Measurements from ENCODE around the gene DPEP2.
"Not testable (repeated sequence)": the region's sequence is repeated elsewhere in the genome, so short reads cannot be mapped to it uniquely, and the experiment has no call there.

DPEP2 gene

DNA sequence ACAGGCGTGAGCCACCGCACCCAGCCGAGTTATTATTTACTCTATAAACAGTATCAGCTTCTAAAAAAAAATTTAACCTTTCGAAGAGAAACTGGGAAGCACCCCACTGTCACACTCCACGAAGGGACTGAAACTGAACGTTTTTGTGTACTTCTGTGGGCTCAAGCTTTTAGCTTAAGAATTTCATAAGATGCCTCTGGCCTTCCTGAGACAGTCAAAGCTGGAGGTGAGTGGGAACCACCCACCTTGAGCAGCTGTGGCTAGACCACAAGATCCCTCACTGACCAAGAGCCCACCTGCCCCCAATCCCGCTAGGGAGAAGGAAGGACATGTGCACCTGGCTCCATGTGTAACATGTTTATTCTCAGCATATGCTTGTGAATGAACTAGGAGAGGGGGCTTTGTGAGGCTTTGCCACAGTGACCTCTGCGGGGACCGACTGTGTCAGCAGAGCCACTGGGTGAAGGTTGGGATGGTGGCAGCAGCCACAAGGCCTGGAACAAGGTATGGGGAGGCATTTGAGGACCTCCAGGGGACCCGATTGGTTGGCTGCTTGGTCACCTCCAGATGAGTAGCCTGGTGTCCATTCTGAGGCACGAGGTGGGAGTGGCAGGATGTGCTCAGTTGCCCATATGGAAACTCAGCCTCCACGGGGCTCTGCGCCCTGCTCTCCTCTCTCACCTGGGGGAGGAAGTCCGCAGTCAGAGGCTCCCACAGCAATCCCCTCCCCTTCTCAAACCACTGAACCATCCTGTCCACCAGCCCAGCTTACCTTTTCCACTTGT, 23.8 kb downstream of the DPEP2 start:
- DNase-seq: no peak

DNA sequence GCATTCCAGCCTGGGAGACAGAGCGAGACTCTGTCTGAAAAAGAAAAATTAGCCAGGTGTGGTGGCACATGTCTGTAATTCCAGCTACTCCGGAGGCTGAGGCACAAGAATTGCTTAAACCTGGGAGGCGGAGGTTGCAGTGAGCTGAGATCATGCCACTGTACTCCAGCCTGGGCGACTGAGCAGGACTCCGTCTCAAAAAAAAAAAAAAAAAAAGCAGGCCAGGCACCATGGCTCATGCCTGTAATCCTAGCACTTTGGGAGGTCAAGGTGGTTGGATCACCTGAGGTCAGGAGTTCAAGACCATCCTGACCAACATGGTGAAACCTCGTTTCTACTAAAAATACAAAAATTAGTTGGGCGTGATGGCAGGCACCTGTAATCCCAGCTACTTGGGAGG, 27.0 kb downstream of the DPEP2 start:
- DNase-seq: not testable (repeated sequence)

DNA sequence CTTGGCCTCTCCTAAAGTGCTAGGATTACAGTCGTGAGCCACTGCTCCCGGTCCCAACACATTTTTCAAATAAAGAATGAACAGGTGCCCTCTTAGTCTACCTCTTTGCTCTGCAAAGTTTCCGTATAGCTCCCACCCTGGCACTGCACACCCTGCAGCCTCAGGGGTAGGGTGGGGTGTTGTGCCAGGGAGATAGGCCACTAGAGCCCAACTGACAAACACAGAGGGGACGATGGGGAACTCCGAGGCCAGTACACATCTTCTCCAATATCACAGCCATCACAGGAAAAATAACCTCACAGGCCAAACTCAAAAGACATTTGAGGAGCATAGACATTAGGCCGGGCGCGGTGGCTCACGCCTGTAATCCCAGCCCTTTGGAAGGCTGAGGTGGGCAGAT, 28.2 kb downstream of the DPEP2 start:
- DNase-seq: no peak

DNA sequence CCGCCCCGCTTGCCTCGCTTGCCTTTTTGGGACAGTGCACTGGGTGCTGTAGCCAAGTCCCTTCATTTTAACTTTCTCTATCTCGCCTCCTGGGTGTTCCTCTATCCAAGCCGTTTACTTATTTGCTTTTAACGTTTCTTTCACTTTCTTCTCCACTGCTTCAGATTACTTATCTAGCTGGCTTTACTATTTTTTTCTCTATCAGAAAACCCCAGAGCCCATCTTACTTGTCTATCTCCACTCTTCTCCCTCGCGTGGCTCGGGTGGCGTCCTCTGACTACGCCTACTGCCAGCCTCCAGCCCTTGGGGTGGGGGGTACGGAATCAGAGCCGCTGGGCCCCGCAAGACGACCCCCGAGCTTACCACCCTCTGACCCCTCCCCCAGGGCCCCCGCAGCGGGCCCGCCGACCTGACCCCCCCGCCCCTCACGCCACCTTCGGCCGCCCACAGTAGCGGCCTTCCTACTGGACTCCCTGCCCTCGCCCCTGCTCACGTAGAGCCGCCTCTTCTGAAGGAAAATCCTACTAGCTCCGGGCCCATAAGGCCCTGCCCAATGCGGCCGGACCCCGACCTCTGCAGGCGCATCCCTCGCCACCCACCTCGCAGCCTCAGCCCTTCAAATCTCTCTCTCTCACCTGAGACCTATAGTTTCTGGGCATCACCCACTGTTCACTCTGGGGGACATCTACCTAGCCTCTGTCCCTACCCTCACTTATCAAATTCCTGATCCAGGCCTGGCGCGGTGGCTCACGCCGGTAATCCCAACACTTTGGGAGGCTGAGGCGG, 29.8 kb downstream of the DPEP2 start:
- DNase-seq: no peak

DNA sequence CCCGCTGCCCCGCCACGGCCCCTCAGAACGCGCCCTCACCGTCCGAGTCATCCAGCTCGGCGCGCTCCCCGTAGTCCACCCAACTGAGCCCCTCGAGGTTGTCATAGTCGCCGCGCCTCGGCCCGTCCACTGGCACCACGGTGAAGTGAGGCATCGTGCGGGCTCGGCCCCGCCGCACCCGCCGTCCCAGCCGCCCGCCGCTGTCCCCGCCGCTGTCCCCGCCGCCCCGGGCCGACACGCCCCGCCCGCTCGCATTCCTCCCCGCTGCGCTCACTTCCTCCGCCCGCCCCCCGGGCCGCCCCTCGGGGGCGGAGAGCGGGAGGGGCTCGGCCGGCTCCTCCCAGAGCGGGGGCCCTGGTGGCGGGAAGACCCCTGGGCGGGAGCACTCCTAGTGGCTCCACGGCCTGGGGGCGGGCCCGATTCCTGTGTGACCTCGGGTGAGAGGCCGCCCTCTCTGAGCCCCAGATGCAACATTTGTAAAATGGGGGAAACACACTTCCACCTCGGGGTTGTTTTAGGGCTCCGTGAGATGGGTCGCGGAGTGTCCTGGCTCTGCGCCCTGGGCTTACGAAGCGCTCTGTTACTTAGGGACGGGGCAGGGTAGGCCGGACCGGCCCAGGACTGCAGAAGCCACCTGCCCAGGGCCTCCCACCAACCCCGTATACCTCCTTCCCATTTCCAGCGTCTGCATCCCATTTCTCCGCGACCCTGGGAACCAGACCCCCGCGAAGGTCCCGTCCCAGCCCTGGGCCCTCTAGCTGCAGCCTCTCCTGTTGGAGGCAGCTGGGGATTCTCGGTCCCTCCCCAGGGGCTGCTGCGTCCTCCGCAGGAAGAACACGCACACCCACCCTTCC, 30.7 kb downstream of the DPEP2 start, which contains the start of gene SLC12A4:
Gene SLC12A4, minus strand, starts transcription at position 238 of the 854 bp plus-strand sequence. Its CDS starts 84 bp downstream, at position 154.
- peak; percentile 75 for DNase-seq

DNA sequence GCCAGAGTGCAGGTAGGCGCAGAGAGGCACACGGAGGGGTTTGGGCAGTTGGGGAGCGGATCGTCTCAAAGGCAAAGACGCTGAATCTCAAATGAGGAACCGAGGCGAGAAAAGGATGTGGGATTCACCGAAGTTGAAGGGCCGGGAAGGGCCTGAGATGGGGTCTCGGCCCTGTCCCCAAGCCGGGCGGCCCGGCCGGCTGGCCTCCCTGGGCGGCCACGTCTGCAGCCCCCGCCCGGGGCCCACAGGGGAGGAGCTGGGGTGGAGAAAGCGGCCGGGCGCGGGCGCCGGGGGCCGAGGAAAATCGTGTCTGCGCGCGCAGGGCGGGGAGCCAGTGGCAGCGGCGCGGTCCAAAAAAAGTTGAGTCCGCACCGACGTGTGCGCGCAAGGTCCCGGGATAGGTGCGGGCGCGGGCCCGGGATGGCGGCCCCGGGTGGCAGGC, 31.3 kb downstream of the DPEP2 start:
- DNase-seq: no peak

DNA sequence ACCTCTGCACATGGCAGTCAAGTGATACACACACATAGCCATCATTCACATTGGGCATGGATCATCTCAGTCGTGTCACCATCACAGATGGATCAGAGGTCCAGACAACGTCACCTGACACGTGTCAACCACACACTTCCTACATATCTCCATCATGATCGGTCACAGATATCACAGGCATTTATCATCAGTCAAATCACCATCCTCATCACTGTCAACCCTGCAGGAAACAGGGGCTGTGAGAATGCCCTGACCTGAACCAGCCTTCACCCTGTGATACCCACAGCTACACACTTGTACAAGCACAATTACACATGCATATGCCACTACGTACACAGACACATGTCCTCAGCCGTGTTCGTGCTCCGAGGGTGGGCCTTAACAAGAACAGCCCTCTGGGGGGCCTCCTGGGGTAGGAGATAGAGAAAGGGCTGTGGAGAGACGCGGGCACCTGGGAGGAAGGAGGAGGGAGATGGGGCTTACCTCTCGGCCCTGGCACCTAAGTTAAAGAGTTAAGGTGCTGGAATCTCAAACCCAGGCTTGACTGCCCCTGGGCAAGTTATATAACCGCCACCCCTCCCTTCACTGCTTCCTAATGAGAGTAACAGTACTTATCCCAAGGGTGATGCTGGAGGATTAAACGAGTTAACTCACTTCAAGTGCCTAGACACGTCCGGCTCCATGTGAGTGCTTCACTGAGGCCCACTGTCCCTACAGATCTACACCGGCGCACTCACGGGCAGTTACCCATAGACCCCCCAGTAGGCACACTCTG, 31.9 kb downstream of the DPEP2 start:
- DNase-seq: no peak

DNA sequence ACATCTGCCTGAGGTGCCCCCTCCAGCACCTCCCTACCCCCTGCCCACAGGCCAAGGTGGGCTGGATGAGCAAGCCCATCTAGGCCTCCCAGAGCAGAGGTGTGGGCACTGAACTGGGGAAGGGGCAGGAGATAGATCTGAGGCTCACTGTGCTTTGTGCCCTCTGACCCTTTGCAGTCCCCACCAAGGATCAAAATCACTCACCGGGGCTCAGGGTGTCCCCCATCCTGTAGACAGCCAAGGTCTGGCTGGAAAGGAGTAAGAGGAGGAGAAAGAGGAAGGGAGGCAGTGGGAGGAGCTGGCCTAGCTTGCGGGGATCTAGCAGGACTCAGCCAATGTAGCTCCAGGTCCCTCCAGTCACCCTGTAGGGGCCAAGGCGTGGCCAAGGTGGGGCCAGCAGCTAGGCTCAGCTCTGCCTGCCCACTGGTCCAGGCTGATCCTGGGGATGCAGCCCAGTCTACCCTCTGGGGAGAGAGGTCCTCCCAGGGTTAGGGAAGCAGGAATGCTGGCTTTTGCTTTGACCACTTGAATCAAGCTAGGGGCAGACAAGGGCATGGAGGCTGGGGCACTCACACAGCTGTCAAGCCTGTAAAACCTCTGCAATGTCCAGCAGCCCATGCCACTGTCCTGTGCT, 32.6 kb downstream of the DPEP2 start:
- DNase-seq: no peak

DNA sequence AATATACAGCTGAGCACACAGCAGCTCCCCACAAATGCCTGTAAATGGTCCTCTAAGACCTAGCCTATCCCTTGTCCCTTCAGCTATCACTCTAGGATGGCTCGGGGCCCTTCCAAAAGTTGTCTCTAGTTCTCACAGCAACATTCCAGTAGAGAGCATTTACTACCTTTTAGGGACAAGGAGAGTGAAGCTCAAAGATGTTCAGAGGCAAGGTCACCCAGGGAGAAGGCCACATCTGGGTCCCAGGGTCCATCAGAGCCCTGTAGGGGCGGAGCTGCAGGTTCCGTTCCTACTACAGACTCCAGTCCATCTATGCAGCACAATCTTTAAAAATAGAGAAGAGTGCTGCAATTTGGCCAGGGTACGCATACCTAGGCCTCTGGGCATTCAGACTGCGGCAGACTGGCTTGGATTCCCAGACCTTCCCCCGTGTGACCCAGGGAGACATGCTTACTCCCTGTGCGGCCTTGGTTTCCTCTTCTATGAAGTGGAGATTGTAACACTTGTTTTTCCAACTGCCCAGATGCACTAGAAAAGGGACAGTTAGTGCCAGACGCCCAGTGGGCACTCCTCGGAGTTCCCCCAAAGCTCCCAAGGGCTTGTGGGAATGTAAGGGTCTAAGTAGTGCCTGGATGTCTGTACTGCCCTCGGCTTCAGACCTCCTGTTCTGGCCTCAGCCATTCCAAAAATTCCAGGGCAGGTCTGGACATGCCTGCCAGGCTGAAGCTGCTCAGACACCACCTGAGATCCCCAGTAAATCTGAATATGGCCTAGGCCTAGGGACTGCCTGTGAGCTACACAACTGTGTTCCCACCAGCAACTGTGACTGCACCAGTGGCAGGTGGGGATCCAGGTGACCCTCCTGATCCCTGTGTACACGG, 33.4 kb downstream of the DPEP2 start:
- no peak for DNase-seq

DNA sequence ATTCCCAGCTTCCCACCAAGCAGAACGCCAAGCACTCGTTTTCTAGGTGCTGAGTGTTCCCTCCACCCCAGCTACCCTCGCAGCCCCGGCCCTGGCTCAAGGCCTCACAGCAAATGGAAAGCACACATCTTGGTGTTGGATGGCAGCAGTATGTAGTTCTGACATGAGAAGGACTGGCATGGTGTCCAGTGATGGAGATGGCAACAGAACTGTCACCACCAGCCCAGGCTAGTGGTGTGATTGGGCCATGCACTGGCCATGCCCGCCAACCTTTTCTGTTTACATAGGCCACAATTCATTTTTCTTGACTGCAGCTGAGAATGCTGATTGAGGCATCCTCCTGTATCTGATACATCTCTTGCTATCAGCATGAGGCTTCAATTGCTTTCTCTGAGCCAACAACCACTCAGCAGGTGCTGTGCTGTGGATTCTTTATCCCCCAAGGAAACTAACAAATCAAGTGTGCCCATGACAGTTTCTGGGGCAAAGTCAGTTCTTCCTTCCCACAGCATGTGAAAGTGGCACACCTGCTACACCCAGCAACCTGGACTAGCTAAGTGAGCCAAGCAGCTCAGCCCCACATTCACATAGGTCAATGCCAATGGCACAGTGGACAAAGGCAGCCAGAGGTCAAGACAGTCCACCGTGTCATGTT, 34.7 kb downstream of the DPEP2 start:
- DNase-seq: no peak

DNA sequence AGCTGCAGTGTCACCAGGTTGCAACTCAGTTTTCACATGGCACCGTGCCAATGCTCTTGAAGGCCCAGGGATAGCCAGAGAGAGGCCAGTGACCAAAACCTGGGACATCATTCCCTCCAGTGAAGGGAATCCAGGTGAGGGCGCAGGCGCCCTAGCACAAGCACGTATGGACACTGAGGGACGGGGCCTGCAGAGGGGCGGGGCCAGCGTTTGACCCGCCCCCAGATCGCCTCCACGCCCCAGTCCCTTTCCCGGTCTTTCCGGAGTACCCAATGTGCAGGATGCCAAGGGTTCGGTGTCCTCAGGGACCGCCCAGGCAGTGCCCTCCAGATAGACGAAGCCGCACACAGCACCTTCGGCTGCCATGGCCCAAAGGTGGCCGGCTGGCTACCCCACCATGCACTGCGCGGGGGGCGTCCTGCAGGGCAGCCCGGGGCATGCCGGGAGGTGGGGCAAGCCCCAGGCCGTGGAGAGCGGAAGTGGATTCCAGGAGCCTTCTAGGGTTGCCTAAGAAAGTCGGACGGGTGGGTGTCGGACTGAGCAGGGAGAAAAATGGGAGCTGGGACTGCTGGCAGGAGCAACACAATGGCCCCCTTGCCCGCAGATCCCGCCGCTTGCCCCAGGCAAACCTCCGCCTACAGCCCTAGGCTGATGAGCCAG, 35.5 kb downstream of the DPEP2 start:
- DNase-seq: no peak

DNA sequence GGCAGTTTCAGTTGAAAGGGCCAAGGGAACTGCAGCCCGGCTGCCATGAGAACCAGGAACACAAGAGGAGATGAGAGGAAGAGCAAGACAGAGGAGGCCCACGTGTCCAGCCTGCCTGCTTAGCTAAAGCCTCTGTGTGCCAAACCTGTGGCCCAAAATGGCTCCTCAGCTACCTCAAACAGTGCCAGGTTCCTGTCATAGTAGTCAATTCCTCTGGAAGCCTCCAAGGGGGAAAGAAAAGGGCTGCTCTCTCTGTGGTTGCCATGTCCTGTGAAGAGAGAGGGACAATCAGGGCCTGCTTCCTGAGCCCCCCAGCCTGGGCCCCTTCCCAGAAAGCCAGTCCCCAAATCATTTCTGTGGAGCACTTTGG, 36.0 kb downstream of the DPEP2 start:
- DNase-seq: no peak

DNA sequence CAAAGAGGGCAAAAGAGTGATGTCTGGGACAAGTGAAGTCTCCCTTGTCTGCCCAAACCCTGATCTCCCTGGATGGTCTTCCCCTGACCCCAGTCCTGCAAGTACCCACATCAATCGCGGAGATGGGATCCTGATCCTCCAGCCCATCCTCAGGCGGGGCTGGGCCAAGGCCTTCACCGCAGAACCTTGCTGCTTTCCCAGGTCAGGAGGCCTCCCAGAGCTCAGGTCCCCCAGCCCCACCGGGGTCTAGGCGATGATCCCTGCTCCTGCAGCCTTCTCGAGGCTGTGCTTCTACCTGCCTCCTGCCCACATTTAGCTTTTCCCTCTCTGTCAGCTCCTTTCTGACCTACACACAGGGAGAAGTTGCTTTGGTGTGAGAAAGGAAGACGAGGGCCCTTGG, 37.1 kb downstream of the DPEP2 start:
- DNase-seq: no peak

DNA sequence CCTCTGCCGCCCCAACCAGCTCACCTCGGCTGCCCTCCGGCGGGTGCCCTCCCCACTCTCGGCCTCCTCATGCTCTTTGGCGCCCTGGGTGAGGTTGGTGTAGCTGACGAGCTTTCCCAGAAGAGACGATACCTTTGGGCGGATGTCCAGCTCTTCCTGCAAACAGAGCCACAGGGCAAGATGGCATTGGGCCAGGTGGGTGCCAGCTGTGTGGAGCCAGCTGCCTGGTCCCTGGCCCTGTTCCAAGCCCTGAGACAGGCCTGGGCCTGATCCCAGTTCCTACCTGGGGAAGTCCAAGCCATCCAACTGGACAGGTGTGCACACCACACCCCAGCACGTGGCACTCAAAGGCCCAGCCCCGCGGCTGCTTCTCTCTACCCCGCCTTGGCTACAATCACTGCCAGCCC, 37.7 kb downstream of the DPEP2 start:
- no peak for DNase-seq

DNA sequence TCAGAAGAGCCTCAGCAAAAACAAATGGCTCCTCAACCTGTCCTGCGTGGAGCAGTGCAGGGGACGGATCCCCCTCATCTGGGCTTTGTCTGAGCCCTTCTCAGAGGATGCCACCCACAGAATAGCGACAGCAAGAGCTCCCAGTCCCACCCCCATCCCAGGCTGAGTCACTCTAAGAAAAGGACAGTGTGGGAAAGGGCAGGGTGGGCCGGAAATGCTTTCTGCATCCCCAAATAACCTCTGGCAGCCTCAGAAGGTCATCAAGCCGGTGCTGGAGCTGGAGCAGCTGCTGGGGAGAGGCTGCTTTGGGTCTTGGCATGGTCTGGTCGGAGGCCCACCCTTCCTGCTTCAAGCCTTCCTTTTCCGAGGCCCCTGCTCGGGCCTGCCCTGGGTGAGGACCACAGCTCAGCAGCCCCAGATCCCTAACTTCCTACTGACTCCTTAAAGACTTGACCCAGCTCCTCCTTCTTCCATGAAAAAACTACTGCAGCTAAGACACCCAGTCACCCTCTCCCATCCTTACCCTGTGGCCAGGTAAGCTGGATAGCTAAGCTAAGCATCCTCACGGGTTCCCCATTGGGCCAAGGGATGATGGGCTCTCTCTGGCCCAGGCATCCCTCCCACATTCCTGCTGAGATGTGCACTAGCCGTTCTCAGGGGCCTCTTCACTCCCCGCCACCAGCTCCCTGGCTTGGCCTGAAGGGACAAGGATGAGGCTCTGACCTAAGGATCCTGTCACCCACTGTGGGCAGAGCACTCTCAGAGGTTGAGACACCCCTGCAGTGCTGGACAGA, 39.6 kb downstream of the DPEP2 start:
- DNase-seq: no peak

DNA sequence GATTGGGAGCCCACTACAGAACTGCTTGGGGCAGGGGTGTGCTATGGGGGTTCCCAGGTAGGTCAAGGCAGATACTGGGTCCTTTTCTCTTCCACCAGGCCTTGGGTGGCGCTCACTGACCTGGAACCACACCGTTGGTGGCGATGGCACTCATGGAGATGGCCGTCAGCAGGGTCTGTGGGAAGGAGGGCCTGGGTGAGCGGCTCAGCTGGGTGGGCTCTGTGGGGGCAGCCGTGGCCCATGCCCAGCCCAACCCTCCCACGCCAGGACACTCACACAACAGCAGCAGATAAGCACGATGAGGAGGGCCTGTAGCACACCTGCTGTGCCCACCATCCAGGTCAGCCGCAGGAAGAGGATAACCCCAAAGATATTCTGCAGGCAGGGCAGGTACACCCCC, 41.7 kb downstream of the DPEP2 start:
- DNase-seq: no peak

DNA sequence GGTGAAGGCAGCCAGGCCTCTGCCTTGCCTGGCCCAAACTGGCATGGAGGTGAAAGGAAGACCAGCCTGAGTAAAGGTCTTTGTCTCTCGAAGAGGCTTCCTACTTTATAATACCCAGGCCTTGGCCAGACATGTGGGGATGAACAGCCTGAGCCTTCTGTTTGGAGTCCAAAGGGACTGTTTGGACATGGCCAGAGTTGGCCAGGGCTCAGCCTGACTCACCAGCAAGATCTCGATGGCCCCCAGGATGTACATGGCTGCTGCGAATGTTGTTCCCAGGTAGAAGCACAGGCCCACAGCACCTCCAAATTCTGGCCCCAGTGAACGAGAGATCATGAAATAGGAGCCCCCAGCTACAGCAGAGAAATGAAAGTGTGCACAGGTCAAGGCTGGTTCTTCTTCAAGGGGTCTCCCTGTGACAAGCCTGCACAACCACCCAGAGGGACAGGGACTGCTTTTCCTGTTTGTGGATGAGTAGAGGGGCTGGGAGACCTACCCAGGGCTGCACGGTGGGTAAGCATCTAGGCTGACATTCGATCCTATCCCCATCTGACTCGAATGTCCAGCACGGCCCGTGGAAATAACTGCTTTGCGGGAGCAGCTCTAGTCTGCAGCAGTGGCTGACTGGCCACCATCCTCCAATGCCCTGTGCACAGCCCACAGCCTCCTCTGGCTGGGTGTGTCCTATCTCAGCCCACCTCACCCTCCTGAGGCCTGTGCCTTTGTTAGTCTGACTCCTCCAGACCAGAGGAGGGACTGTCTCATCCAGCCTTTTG, 44.7 kb downstream of the DPEP2 start:
- no peak for DNase-seq
